H9 (cell line): ENCODE data around the gene PYGL. TPM values are rescaled to one million over a fixed set of nuclear protein-coding genes. Genes with fewer than 3 reads are reported as not detected.

Experiments used
- DNase-seq: peaks from one replicate; pipeline ENCODE4 v3.0.0-alpha.2; 2017
- H2AFZ ChIP-seq: one replicate; pipeline ENCODE4 v1.6.1; 2013; ENCODE audit warnings: mild to moderate bottlenecking, low read length, control low read depth, moderate library complexity
- H2AK5ac ChIP-seq: 2 replicates; pipeline ENCODE4 v1.6.1; 2013; ENCODE audit warnings: low read length, control low read depth, mixed read lengths; ENCODE audit not compliant: insufficient read length
- H2BK120ac ChIP-seq: one replicate; pipeline ENCODE4 v1.6.1; 2013; ENCODE audit warnings: low read depth, mild to moderate bottlenecking, low read length, control low read depth, inconsistent platforms; ENCODE audit not compliant: poor library complexity, severe bottlenecking
- H2BK12ac ChIP-seq: 2 replicates; pipeline ENCODE4 v1.6.1; 2013; ENCODE audit warnings: low read length, control low read depth, mixed read lengths, low read depth; ENCODE audit not compliant: insufficient read length
- H2BK15ac ChIP-seq: 2 replicates; pipeline ENCODE4 v1.6.1; 2013; ENCODE audit warnings: low read depth, low read length, control low read depth
- H2BK20ac ChIP-seq: one replicate; pipeline ENCODE4 v1.6.1; 2013; ENCODE audit warnings: low read depth, mild to moderate bottlenecking, low read length, control low read depth, inconsistent platforms; ENCODE audit not compliant: poor library complexity, severe bottlenecking
- H2BK5ac ChIP-seq: 2 replicates; pipeline ENCODE4 v1.6.1; 2013; ENCODE audit warnings: low read length, control low read depth, mixed read lengths; ENCODE audit not compliant: insufficient read length
- H3K14ac ChIP-seq: 2 replicates; pipeline ENCODE4 v1.6.1; 2013; ENCODE audit warnings: low read length, control low read depth; ENCODE audit not compliant: insufficient read depth
- H3K18ac ChIP-seq: 2 replicates; pipeline ENCODE4 v1.6.1; 2013; ENCODE audit warnings: low read depth, mild to moderate bottlenecking, mixed read lengths, low read length, control low read depth; ENCODE audit not compliant: insufficient read length
- H3K23ac ChIP-seq: 2 replicates; pipeline ENCODE4 v1.6.1; 2013; ENCODE audit warnings: low read length, control low read depth, mixed read lengths, low read depth; ENCODE audit not compliant: insufficient read length
- H3K23me2 ChIP-seq: 2 replicates; pipeline ENCODE4 v1.6.1; 2013; ENCODE audit warnings: low read depth, mild to moderate bottlenecking, mixed read lengths, low read length, control low read depth; ENCODE audit not compliant: insufficient read length, poor library complexity, severe bottlenecking
- H3K27ac ChIP-seq: 2 replicates; pipeline ENCODE4 v1.5.1; 2013; ENCODE audit warnings: low read length, control low read depth, mixed read lengths, low read depth; ENCODE audit not compliant: insufficient read length
- H3K27me3 ChIP-seq: 2 replicates; pipeline ENCODE4 v1.6.1; 2013; ENCODE audit warnings: low read length, control low read depth, inconsistent platforms; ENCODE audit not compliant: insufficient read depth
- H3K4ac ChIP-seq: 2 replicates; pipeline ENCODE4 v1.6.1; 2013; ENCODE audit warnings: low read depth, mild to moderate bottlenecking, control low read depth, inconsistent platforms, low read length, moderate library complexity
- H3K4me1 ChIP-seq: 2 replicates; pipeline ENCODE4 v1.6.1; 2013; ENCODE audit warnings: low read length, control low read depth, inconsistent platforms; ENCODE audit not compliant: insufficient read depth
- H3K4me2 ChIP-seq: 2 replicates; pipeline ENCODE4 v1.6.1; 2013; ENCODE audit warnings: low read length, control low read depth, mixed read lengths; ENCODE audit not compliant: insufficient read length, insufficient read depth
- H3K56ac ChIP-seq: 2 replicates; pipeline ENCODE4 v1.6.1; 2013; ENCODE audit warnings: low read depth, mild to moderate bottlenecking, mixed read lengths, low read length, control low read depth; ENCODE audit not compliant: insufficient read length
- H3K79me1 ChIP-seq: 2 replicates; pipeline ENCODE4 v1.6.1; 2013; ENCODE audit warnings: low read depth, mild to moderate bottlenecking, moderate library complexity, low read length, control low read depth, inconsistent platforms; ENCODE audit not compliant: insufficient read depth, poor library complexity, severe bottlenecking
- H3K79me2 ChIP-seq: 2 replicates; pipeline ENCODE4 v1.6.1; 2013; ENCODE audit warnings: low read length, control low read depth, inconsistent platforms; ENCODE audit not compliant: insufficient read depth
- H3K9ac ChIP-seq: 2 replicates; pipeline ENCODE4 v1.6.1; 2013; ENCODE audit warnings: low read length, control low read depth, mixed read lengths; ENCODE audit not compliant: insufficient read length; ENCODE audit errors: extremely low read depth
- H3K9me3 ChIP-seq: one replicate; pipeline ENCODE4 v1.6.1; 2013; ENCODE audit warnings: low read depth, low read length, inconsistent platforms; ENCODE audit not compliant: control insufficient read depth
- H3T11ph ChIP-seq: one replicate; pipeline ENCODE4 v1.6.1; 2013; ENCODE audit warnings: mild to moderate bottlenecking, low read length, control low read depth, inconsistent platforms
- H4K20me1 ChIP-seq: one replicate; pipeline ENCODE4 v1.6.1; 2013; ENCODE audit not compliant: control insufficient read depth, insufficient read length, insufficient read depth
- H4K5ac ChIP-seq: 2 replicates; pipeline ENCODE4 v1.6.1; 2013; ENCODE audit warnings: low read depth, mild to moderate bottlenecking, mixed read lengths, low read length, control low read depth; ENCODE audit not compliant: insufficient read length
- H4K8ac ChIP-seq: replicated peaks from 2 replicates; pipeline ENCODE4 v1.6.1; 2013; ENCODE audit warnings: low read length, control low read depth, mixed read lengths, low read depth; ENCODE audit not compliant: insufficient read length
- H4K91ac ChIP-seq: 2 replicates; pipeline ENCODE4 v1.6.1; 2013; ENCODE audit warnings: low read depth, mild to moderate bottlenecking, moderate library complexity, mixed read lengths, low read length, control low read depth; ENCODE audit not compliant: insufficient read length
- H3K27ac Mint-ChIP-seq, 3 experiments: 2 replicates in 2 of 3; 3 replicates in 1 of 3; pipeline ENCODE4 v1.8.0; 2020 to 2021; ENCODE audit warnings: mixed read lengths in 3 of 3, mild to moderate bottlenecking in 1 of 3, moderate library complexity in 1 of 3
- H3K27me3 Mint-ChIP-seq: 2 replicates; pipeline ENCODE4 v1.8.0; 2021; ENCODE audit warnings: low read depth, mild to moderate bottlenecking, moderate library complexity, mixed read lengths
- H3K36me3 Mint-ChIP-seq, 3 experiments: 2 replicates in 2 of 3; 3 replicates in 1 of 3; pipeline ENCODE4 v1.8.0; 2020 to 2021; ENCODE audit warnings: low read depth in 3 of 3, mixed read lengths in 3 of 3; ENCODE audit not compliant: insufficient read depth in 1 of 3
- H3K4me1 Mint-ChIP-seq, 2 experiments: 2 replicates each; pipeline ENCODE4 v1.8.0; 2020; ENCODE audit warnings: mixed read lengths in 2 of 2
- H3K4me3 Mint-ChIP-seq, 2 experiments: 2 replicates in 1 of 2; 3 replicates in 1 of 2; pipeline ENCODE4 v1.8.0; 2020 to 2021; ENCODE audit warnings: mild to moderate bottlenecking in 2 of 2, mixed read lengths in 2 of 2, moderate library complexity in 1 of 2
- H3K9me3 Mint-ChIP-seq, 2 experiments: 2 replicates in 1 of 2; 3 replicates in 1 of 2; pipeline ENCODE4 v1.8.0; 2020; ENCODE audit warnings: mild to moderate bottlenecking in 2 of 2, mixed read lengths in 2 of 2, moderate library complexity in 1 of 2
- CTCF ChIP-seq: fragments of 200-600 bp; sonication (generic); conservative IDR thresholded peaks from 3 replicates; pipeline ENCODE4 v1.8.0; 2021; ENCODE audit warnings: antibody characterized with exemption, mild to moderate bottlenecking
- WGBS: extraction: QIAGEN DNeasy Blood & Tissue Kit; methylation state at CpG from one replicate; pipeline ENCODE4 v1.1.7; 2013; ENCODE audit warnings: missing lambda C conversion rate, low lambda C conversion rate, mixed read lengths; ENCODE audit not compliant: insufficient read length; ENCODE audit errors: extremely low coverage; 5-methylcytosine and 5-hydroxymethylcytosine counted together
- total RNA-seq: library from RNA; stranded (reverse); gene quantifications from 2 replicates; pipeline ENCODE4 v1.2.1, GENCODE V29; 2021

The PYGL gene
- total RNA-seq, 1 experiment from 2014 or later, result 53.8 TPM

DNA sequence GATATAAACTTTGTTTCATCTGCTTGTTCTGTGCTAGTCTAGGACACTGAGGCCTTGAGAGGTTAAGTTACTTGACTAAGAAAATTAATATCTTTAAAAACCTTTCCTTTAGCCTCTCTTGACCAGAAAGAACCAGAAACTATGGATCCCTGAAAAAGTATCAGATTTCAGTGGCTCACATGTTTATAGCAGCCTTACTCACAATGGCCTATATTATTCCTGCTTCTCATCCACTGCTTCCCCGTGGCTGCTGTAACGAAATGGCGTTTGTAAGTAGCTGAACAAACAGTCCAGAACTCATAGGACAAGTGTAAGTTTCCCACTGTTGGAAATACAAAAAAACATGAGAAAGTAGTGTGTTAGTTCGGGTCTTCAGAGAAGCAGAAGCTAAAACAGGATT lies 3.2 kb upstream of the PYGL start:
- H3K27ac Mint-ChIP-seq, result no peak overlapping the region
- no CpG with 5 or more reads among the region's 4 CpGs for WGBS

More for the DNA sequence above, 3.2 kb upstream of the PYGL start:
- H2BK120ac ChIP-seq, result no peak overlapping the region
- H2BK12ac ChIP-seq, result no peak overlapping the region
- H3K9me3 Mint-ChIP-seq, result peaks cover 3 to 5% of the 10 kb centered on the region in 2 experiments; a peak in 3 of 5 replicates
- H3K9ac ChIP-seq, result no peak overlapping the region
- no peak overlapping the region for H3T11ph ChIP-seq
- TF ChIP-seq CTCF, result no peak
- no peak overlapping the region for H4K8ac ChIP-seq
- H4K20me1 ChIP-seq, result no peaks in the 10 kb centered on the region
- no peak overlapping the region for H2BK15ac ChIP-seq
- no peaks in the 10 kb centered on the region for H3K79me1 ChIP-seq
- no peak overlapping the region for H4K91ac ChIP-seq
- no peak overlapping the region for H3K4me3 Mint-ChIP-seq
- no peak overlapping the region for H2BK5ac ChIP-seq
- no peak overlapping the region for H4K5ac ChIP-seq
- H2AFZ ChIP-seq, result no peak overlapping the region
- H3K14ac ChIP-seq, result no peak overlapping the region
- H3K9me3 ChIP-seq, result no peaks in the 10 kb centered on the region
- no peak overlapping the region for H3K4ac ChIP-seq
- H3K27ac ChIP-seq, result no peak overlapping the region
- peaks cover 3% of the 10 kb centered on the region; the same call in 1 of the 2 replicates for H3K4me1 ChIP-seq
- no peak overlapping the region for H2BK20ac ChIP-seq
- no peak overlapping the region for H2AK5ac ChIP-seq
- peaks cover 14 to 17% of the 10 kb centered on the region in 2 experiments for H3K4me1 Mint-ChIP-seq
- no peak overlapping the region for H3K56ac ChIP-seq
- H3K18ac ChIP-seq, result no peak overlapping the region
- peaks cover 16% of the 10 kb centered on the region for H3K23me2 ChIP-seq
- H3K27me3 ChIP-seq, result no peaks in the 10 kb centered on the region
- no peaks in the 10 kb centered on the region for H3K79me2 ChIP-seq
- no peak overlapping the region for H3K4me2 ChIP-seq
- no peak overlapping the region for H3K23ac ChIP-seq
- peaks cover 0 to 2% (median 0%) of the 10 kb centered on the region in 3 experiments; a peak in 2 of 7 replicates for H3K36me3 Mint-ChIP-seq
- DNase-seq, result no peak
- H3K27me3 Mint-ChIP-seq, result peaks cover 9% of the 10 kb centered on the region
